HepG2 (cell line): Measurements from ENCODE around the gene ACSF3. TPM values are rescaled to one million over a fixed set of nuclear protein-coding genes. Genes with fewer than 3 reads are reported as not detected.

ENCODE experiments used
- ATAC-seq: fragments of 200-7000 bp; cut with Tn5 transposase; 3 replicates; pipeline ENCODE4 v1.9.1; 2020; ENCODE audit warnings: mild to moderate bottlenecking, moderate library complexity
- BruUV-seq: library from RNA; stranded (reverse); fragments of 400-500 nt; replicated peaks from 2 replicates; lab custom pipeline; 2021; lab: Mats Ljungman, UMichigan
- CTCF ChIA-PET: fragments of 300-600 bp; formaldehyde crosslinking; extraction: SDS; loops from one replicate; lab custom pipeline; 2021; ENCODE audit warnings: low total read pairs, inconsistent platforms, low intra/inter-chr PET ratio; lab: Yijun Ruan, JAX
- POLR2A ChIA-PET: fragments of 350-600 bp; sonication (Branson Sonifier 250); formaldehyde crosslinking; loops from one replicate; lab custom pipeline; 2020; ENCODE audit warnings: antibody characterized with exemption, inconsistent platforms; lab: Yijun Ruan, JAX
- DNase-seq: peaks from one replicate; pipeline ENCODE4 v3.0.0-alpha.2; 2015; ENCODE audit warnings: low spot score
- FAIRE-seq: peaks from 3 replicates; lab custom pipeline; 2011; peaks lifted over from hg19 to GRCh38; lab: Jason Lieb, UNC
- H2AFZ ChIP-seq: one replicate; pipeline ENCODE4 v1.6.1; 2011; ENCODE audit warnings: low read length, inconsistent platforms
- H3K27ac ChIP-seq: fragments of 300-600 bp; 3 replicates; pipeline ENCODE4 v1.8.0; 2011; ENCODE audit warnings: mixed run types, mild to moderate bottlenecking, mixed read lengths, low read length, inconsistent platforms; ENCODE audit not compliant: insufficient read depth; ENCODE audit errors: extremely low read length
- H3K27me3 ChIP-seq, 2 experiments: fragments of 200-600 bp in 1 of 2; 2 replicates in 1 of 2; 3 replicates in 1 of 2; pipeline versions ENCODE4 v1.6.0 to v1.8.0; 2011; ENCODE audit warnings: low read length in 2 of 2, mild to moderate bottlenecking in 2 of 2, moderate library complexity in 2 of 2, inconsistent platforms in 1 of 2; ENCODE audit not compliant: insufficient read depth in 2 of 2, control insufficient read depth in 1 of 2
- H3K36me3 ChIP-seq, 2 experiments: fragments of 200-600 bp in 1 of 2; replicated peaks in 1 of 2; 2 replicates in 1 of 2; 3 replicates in 1 of 2; pipeline versions ENCODE4 v1.5.1 to v1.8.0; 2011; ENCODE audit warnings: low read length in 2 of 2, inconsistent platforms in 1 of 2; ENCODE audit not compliant: insufficient read depth in 2 of 2, control insufficient read depth in 1 of 2
- H3K4me1 ChIP-seq: 2 replicates; pipeline ENCODE4 v1.5.1; 2012; ENCODE audit warnings: low read length, inconsistent platforms; ENCODE audit not compliant: insufficient read depth
- H3K4me2 ChIP-seq: 2 replicates; pipeline ENCODE4 v1.6.0; 2011; ENCODE audit warnings: low read depth, low read length, inconsistent platforms
- H3K4me3 ChIP-seq, 3 experiments: fragments of 200-600 bp in 1 of 3; sonication (generic), shearing (Covaris generic) in 1 of 3; replicated peaks in 1 of 3; 2 replicates each; pipeline ENCODE4 v1.5.1; 2011 to 2016; ENCODE audit warnings: low read length in 3 of 3, inconsistent platforms in 2 of 3, low read depth in 2 of 3, mild to moderate bottlenecking in 2 of 3, control low read depth in 1 of 3, mixed read lengths in 1 of 3; ENCODE audit not compliant: insufficient read depth in 1 of 3
- H3K79me2 ChIP-seq: one replicate; pipeline ENCODE4 v1.6.1; 2011; ENCODE audit warnings: low read length, inconsistent platforms; ENCODE audit not compliant: insufficient read depth
- H3K9ac ChIP-seq: 2 replicates; pipeline ENCODE4 v1.6.0; 2011; ENCODE audit warnings: mild to moderate bottlenecking, low read depth, low read length, inconsistent platforms; ENCODE audit not compliant: insufficient read depth
- H3K9me3 ChIP-seq: 2 replicates; pipeline ENCODE4 v1.5.1; 2012; ENCODE audit warnings: mild to moderate bottlenecking, low read length
- H4K20me1 ChIP-seq: 2 replicates; pipeline ENCODE4 v1.6.0; 2011; ENCODE audit warnings: inconsistent platforms, mild to moderate bottlenecking, low read length, moderate library complexity; ENCODE audit not compliant: insufficient read depth
- CHCHD3 ChIP-seq: sonication (generic); formaldehyde crosslinking; IDR thresholded peaks from 2 replicates; pipeline ENCODE4 v1.8.0; 2022; ENCODE audit warnings: mild to moderate bottlenecking, missing genetic modification reagents, moderate library complexity
- ESRRA ChIP-seq: sonication (generic); formaldehyde crosslinking; IDR thresholded peaks from 2 replicates; pipeline ENCODE4 v1.5.1; 2020; ENCODE audit warnings: mild to moderate bottlenecking, low read depth, missing genetic modification reagents
- HIVEP1 ChIP-seq: sonication (generic); formaldehyde crosslinking; IDR thresholded peaks from 2 replicates; pipeline ENCODE4 v1.4.0; 2020; ENCODE audit warnings: mild to moderate bottlenecking, missing genetic modification reagents
- KLF15 ChIP-seq: sonication (generic); formaldehyde crosslinking; IDR thresholded peaks from 2 replicates; pipeline ENCODE4 v1.8.1; 2023; ENCODE audit warnings: borderline replicate concordance, mild to moderate bottlenecking, inconsistent platforms, missing genetic modification reagents, mixed read lengths
- NR0B2 ChIP-seq: sonication (generic); formaldehyde crosslinking; IDR thresholded peaks from 2 replicates; pipeline ENCODE4 v1.4.0; 2020; ENCODE audit warnings: mild to moderate bottlenecking, missing genetic modification reagents
- ZBTB40 ChIP-seq, 2 experiments: fragments of 450-650 bp in 1 of 2; sonication (generic) in 1 of 2; formaldehyde crosslinking in 1 of 2; IDR thresholded peaks; 2 replicates each; pipeline versions ENCODE4 v1.6.1 to v1.8.0; 2016 to 2022; ENCODE audit warnings: antibody characterized with exemption in 1 of 2, mild to moderate bottlenecking in 1 of 2, missing genetic modification reagents in 1 of 2
- ZMAT3 ChIP-seq: sonication (generic); formaldehyde crosslinking; conservative IDR thresholded peaks from 2 replicates; pipeline ENCODE4 v1.7.0; 2021; ENCODE audit warnings: missing genetic modification reagents
- ZNF280B ChIP-seq: sonication (generic); formaldehyde crosslinking; IDR thresholded peaks from 2 replicates; pipeline ENCODE4 v1.5.0; 2020; ENCODE audit warnings: missing genetic modification reagents, mild to moderate bottlenecking, borderline replicate concordance
- ZNF326 ChIP-seq: sonication (generic); formaldehyde crosslinking; IDR thresholded peaks from 2 replicates; pipeline ENCODE4 v1.4.0; 2020; ENCODE audit warnings: missing genetic modification reagents, borderline replicate concordance
- WGBS: methylation state at CpG from one replicate; pipeline ENCODE4 v1.1.6; 2017; ENCODE audit warnings: low lambda C conversion rate; 5-methylcytosine and 5-hydroxymethylcytosine counted together
- in situ Hi-C: cut with HindIII; loops from 2 replicates; pipeline ENCODE4 v1.10.0; 2017; ENCODE audit warnings: low pct_unique_long_range_greater_than_20kb; ENCODE audit not compliant: extremely low pct_ligation_motif_present
- intact Hi-C: fragments of 100-400 bp; cut with micrococcal nuclease; formaldehyde crosslinking; loops from one replicate; pipeline ENCODE4 v1.10.0; 2022; ENCODE audit not compliant: unreplicated experiment
- polyA plus RNA-seq, 8 experiments: library from polyadenylated mRNA; depleted of rRNA in 3 of 8; stranded (reverse) in 7 of 8; unstranded in 1 of 8; fragments of >200 nt; fragmentation: Illumina TruSeq in 4 of 8; extraction: Trizol in 4 of 8; gene quantifications; 2 replicates each; pipeline versions ENCODE4 v1.2.1 to v1.2.3, GENCODE V29; 2011 to 2016; ENCODE audit warnings: low read depth in 4 of 8, missing spikeins in 1 of 8, mixed read lengths in 1 of 8; ENCODE audit not compliant: insufficient read depth in 1 of 8
- total RNA-seq, 5 experiments: library from RNA; depleted of rRNA; stranded (reverse); fragments of >200 nt; fragmentation: Illumina TruSeq; extraction: Trizol; gene quantifications; 2 replicates each; pipeline ENCODE4 v1.2.3, GENCODE V29; 2016; ENCODE audit warnings: low read depth in 1 of 5

The ACSF3 gene
- total and polyA plus RNA-seq, 2 of the 13 experiments (the other 11 are each of a cell fraction or from before 2014, with no cell fraction given): 14.9 to 30.6 TPM

GRCh38 chr16:89184677-89184932 is 91.0 kb downstream of the ACSF3 start (continued):
- TF ChIP-seq ZMAT3 (no peak), CHCHD3 (CRISPR knock-in tag) (no peak), HIVEP1 (CRISPR knock-in tag) (no peak)

- H3K27me3 ChIP-seq: peaks cover 4 to 38% of the 10 kb centered on the region in 2 experiments
- DNase-seq (no peak), FAIRE-seq (no peak), ATAC-seq (peak; percentile 54)
- H3K4me2 ChIP-seq: no peak overlapping the region
- H4K20me1 ChIP-seq: peaks cover 37% of the 10 kb centered on the region
- WGBS: 14% methylated on average over 17 of the region's 48 CpGs
- in situ Hi-C loops: no loop called here
- peaks cover 36% of the 10 kb centered on the region for H3K4me1 ChIP-seq
- ChIA-PET CTCF (interaction anchor here (1.8 kb wide), 1 partner anchor 31 kb away, joined by 6 read pairs; no protein-coding TSS in a partner anchor), POLR2A (interaction anchor here (1.3 to 1.4 kb wide), 2 partner anchors 11 to 14 kb away, joined by 3 to 5 read pairs; partner anchors contain the start of gene CDH15)
- H3K4me3 ChIP-seq: no peak overlapping the region
- intact Hi-C loops: loop anchor here (2.0 kb wide), 1 partner anchor 16 kb away; the partner anchor contains the start of gene SLC22A31
- no peaks in the 10 kb centered on the region for H3K9me3 ChIP-seq
- no peak overlapping the region for H2AFZ ChIP-seq
- BruUV-seq: no TSS peak
- no peak overlapping the region for H3K27ac ChIP-seq
- no peaks in the 10 kb centered on the region for H3K36me3 ChIP-seq
- no peaks in the 10 kb centered on the region for H3K79me2 ChIP-seq
- no peak overlapping the region for H3K9ac ChIP-seq
- TF ChIP-seq ZNF280B (CRISPR knock-in tag): peak; percentile 29; the same call in 1 of the 2 replicates
- 0 out of 2 replicates have a peak, but pooled peaks have one; percentile 12 for TF ChIP-seq ESRRA (CRISPR knock-in tag)
- TF ChIP-seq NR0B2 (CRISPR knock-in tag): no peak
- TF ChIP-seq ZNF326 (CRISPR knock-in tag): peak; percentile 91
- no peak for TF ChIP-seq KLF15
- no peak for TF ChIP-seq ZBTB40 (IDR thresholded peaks at IDR 0.05)
- 0 out of 2 replicates have a peak, but pooled peaks have one; percentile 27 for TF ChIP-seq ZBTB40 (CRISPR knock-in tag; IDR thresholded peaks at IDR 0.05)
Measured at GRCh38 chr16:89184933-89185794, 91.5 kb downstream of the ACSF3 start.
